ENCODE measurements around the gene CCDC39.

Gene CCDC39

GRCh38 chr3:180661444-180661843 is 17.8 kb downstream of the CCDC39 start:
- TF ChIP-seq FOXP2 (optimal IDR thresholded peaks at IDR 0.05; ENCODE audit: borderline replicate concordance, extremely low read depth, extremely low read length, insufficient read depth) (no peak), SIN3A (IDR thresholded peaks at IDR 0.05; ENCODE audit: borderline replicate concordance, insufficient read depth, low read length) (no peak), REST (IDR thresholded peaks at IDR 0.05; ENCODE audit: insufficient read depth in 1 of 2, low read depth in 2 of 2, low read length in 2 of 2) (no peak), TAF1 (IDR thresholded peaks at IDR 0.05; ENCODE audit: borderline replicate concordance, insufficient read depth, low read length) (no peak), POLR2AphosphoS5 (IDR thresholded peaks at IDR 0.05; ENCODE audit: low read depth, low read length) (no peak)

DNA sequence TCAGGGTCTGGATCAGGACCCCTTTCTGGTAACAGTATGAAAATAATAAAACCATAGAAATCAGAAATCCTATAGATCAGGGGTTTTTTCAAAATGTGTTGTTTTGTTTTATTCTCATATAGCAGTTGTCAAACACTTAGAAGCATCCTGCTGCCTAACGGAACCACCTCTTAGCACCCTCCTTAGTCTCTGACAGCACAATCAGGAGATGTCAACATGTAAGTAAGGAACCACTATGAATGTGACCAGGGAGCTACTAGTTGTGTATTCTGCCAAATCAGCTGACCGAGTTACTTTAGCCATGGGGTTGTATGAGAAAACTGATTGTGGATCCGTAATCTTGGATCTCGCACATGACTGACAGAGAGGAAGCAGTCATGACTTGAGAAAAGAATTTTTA is 22.2 kb downstream of the CCDC39 start:
- TF ChIP-seq TAF1 (IDR thresholded peaks at IDR 0.05; ENCODE audit: borderline replicate concordance, insufficient read depth, low read length): no peak
- TF ChIP-seq REST (IDR thresholded peaks at IDR 0.05; ENCODE audit: insufficient read depth in 1 of 2, low read depth in 2 of 2, low read length in 2 of 2): no peak
- TF ChIP-seq SIN3A (IDR thresholded peaks at IDR 0.05; ENCODE audit: borderline replicate concordance, insufficient read depth, low read length): no peak
- no peak for TF ChIP-seq FOXP2 (optimal IDR thresholded peaks at IDR 0.05; ENCODE audit: borderline replicate concordance, extremely low read depth, extremely low read length, insufficient read depth)
- no peak for TF ChIP-seq POLR2AphosphoS5 (IDR thresholded peaks at IDR 0.05; ENCODE audit: low read depth, low read length)

- TF ChIP-seq FOXP2 (optimal IDR thresholded peaks at IDR 0.05; ENCODE audit: borderline replicate concordance, extremely low read depth, extremely low read length, insufficient read depth): no peak
Observed at GRCh38 chr3:180656406-180656805, 22.9 kb downstream of the CCDC39 start.

- TF ChIP-seq SIN3A (IDR thresholded peaks at IDR 0.05; ENCODE audit: borderline replicate concordance, insufficient read depth, low read length) (no peak), REST (IDR thresholded peaks at IDR 0.05; ENCODE audit: insufficient read depth in 1 of 2, low read depth in 2 of 2, low read length in 2 of 2) (no peak), POLR2AphosphoS5 (IDR thresholded peaks at IDR 0.05; ENCODE audit: low read depth, low read length) (no peak), FOXP2 (optimal IDR thresholded peaks at IDR 0.05; ENCODE audit: borderline replicate concordance, extremely low read depth, extremely low read length, insufficient read depth) (no peak), TAF1 (IDR thresholded peaks at IDR 0.05; ENCODE audit: borderline replicate concordance, insufficient read depth, low read length) (no peak)
Observed at GRCh38 chr3:180646187-180646790, 33.0 kb downstream of the CCDC39 start.

DNA sequence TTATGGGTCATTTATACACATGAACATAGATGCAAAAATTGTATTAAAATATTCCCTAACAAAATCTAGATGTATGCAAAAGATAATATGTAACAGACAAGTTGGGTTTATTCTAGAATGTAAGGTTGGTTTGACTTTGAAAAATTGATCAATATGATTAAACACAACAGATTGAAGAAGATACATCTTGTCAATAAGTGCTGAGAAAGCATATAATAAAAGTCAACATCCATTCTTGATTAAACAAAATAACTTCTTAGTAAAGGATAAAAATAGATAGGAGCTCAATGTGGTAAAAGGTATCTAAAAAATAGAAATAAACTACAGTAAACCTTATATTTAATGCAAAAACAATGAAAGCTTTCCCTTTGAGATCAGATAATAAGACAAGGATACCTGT is 38.3 kb downstream of the CCDC39 start:
- TF ChIP-seq TAF1 (IDR thresholded peaks at IDR 0.05; ENCODE audit: borderline replicate concordance, insufficient read depth, low read length) (no peak), POLR2AphosphoS5 (IDR thresholded peaks at IDR 0.05; ENCODE audit: low read depth, low read length) (no peak), FOXP2 (optimal IDR thresholded peaks at IDR 0.05; ENCODE audit: borderline replicate concordance, extremely low read depth, extremely low read length, insufficient read depth) (no peak), SIN3A (IDR thresholded peaks at IDR 0.05; ENCODE audit: borderline replicate concordance, insufficient read depth, low read length) (no peak)

DNA sequence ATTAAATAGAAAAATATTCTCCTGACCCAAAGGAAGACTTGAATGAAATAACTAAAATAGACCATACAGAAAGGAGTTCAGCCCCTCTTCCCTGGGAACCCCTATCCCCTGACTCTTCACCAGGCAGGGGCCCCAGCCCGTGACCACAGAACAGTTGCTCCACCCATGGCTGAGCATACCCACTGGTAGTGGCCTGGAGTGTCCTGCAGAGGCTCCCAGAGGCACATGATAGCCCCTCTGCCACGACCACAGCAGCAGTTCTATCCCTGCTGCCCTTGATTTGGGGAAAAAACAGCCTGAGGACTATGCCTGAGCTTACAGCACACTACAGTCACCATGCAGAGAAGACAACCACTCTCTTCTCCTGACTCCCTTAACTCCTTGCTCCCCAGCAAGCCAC is 45.6 kb downstream of the CCDC39 start:
- no peak for TF ChIP-seq SIN3A (IDR thresholded peaks at IDR 0.05; ENCODE audit: borderline replicate concordance, insufficient read depth, low read length)
- TF ChIP-seq FOXP2 (optimal IDR thresholded peaks at IDR 0.05; ENCODE audit: borderline replicate concordance, extremely low read depth, extremely low read length, insufficient read depth): no peak
- no peak for TF ChIP-seq REST (IDR thresholded peaks at IDR 0.05; ENCODE audit: insufficient read depth in 1 of 2, low read depth in 2 of 2, low read length in 2 of 2)
- TF ChIP-seq TAF1 (IDR thresholded peaks at IDR 0.05; ENCODE audit: borderline replicate concordance, insufficient read depth, low read length): no peak
- no peak for TF ChIP-seq POLR2AphosphoS5 (IDR thresholded peaks at IDR 0.05; ENCODE audit: low read depth, low read length)
